NCI-H2196 treated with DMSO at 0.1 percent for 48 hours (cell line): ENCODE results near the gene WNT6.

Source experiments
- DNase-seq: peaks from one replicate; lab custom pipeline; 2025; ENCODE audit not compliant: unreplicated experiment; lab: John Stamatoyannopoulos, UW

Gene WNT6

DNA sequence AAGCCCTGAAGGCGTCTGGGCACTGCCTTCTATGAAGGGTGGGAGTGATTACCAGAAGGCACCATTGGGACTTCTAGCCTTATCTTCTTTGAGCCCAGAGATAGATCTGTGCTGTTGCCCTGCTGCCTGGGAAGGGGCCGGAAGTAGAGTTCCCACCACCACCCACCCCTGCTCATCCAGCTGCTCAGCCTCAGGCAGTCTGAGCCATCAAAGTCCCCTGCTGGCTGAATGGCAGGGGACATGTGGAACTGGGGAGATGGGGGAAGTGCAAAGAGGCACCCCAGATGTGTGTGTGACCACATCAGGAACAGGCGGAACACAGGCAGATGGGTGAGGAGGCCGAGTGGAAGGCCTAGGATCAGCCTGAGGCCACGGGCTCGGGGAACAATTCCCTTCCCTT lies 17.7 kb downstream of the WNT6 start:
- DNase-seq: no peak

DNA sequence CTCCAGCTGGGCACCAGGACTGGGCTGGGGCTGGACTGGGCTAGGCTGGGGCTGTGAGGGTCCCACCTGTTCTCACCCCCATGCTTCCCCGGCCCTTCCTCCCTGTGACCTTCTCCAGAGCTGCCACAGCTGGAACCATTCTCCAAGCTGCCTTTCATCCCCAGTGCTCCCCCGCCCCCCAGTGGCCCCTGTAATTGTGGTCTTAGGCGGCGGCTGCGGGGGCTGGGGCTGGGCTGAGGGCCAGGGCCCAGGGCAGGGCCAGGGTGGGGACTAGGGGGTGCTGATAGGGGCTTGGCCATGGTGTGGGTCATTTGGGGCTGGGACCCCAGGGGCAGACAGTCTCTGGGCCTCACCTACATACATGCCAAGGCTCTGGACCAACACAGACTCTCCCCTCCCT lies 18.3 kb downstream of the WNT6 start:
- DNase-seq: no peak

DNA sequence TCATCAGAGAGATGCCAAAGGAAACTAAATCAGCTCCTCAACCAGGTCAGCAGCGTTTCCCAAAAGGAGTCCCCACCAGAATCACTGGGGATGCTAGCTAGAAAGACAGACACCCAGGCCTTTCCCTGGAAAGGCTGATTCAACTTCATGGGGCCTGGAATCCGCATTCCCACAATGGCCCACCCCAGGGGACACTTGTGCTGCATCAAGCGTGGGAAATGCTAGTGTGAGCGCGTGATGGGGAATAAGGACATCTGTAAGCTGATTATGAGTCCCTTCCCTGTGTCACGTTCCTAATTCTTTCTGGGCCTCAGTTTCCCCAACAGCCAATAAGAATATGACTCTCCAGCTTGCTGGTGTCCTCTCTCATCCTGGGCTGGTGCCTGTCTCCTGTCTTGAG lies 18.9 kb downstream of the WNT6 start:
- no peak for DNase-seq

DNA sequence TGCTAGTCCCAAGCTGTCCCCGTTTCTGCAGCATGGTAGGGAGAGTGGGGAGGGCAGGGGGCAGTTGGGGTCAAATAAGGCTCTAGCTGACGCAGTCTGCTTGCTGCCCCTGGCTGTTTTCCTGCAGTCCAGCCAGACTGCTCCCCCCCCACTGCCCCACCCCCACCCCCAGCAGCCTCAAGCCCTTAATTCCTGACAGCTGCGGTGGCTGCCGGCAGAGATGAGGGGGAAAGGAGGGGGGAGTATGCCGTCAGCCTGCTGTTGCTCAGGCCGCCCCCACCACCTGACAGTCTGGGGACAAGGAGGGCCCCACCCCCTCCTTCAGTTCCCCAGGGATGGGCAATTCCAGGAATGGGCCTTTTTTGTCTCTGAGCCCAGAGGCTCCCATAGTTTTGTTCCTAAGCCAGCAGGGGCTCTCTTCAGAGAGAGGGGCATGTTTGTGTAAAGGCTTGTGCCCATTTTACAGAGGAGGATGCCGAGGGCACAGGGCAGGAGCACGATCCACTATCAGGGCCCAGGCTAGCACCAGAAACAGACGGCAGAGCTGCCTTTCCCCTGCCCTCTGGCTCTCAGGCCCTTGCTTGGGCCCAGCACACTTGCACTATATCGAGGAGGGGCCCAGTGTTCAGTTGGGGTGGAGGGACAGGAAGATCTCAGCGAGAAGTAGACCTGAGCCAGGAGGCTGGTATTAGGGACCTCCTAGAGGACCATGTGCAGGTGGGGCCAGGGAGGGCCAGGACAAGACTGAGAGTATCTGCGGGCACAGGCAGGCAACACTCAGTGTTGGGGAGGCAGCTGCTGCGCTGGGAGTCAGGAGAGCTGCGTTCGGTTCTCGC lies 19.5 kb downstream of the WNT6 start:
- no peak for DNase-seq

DNA sequence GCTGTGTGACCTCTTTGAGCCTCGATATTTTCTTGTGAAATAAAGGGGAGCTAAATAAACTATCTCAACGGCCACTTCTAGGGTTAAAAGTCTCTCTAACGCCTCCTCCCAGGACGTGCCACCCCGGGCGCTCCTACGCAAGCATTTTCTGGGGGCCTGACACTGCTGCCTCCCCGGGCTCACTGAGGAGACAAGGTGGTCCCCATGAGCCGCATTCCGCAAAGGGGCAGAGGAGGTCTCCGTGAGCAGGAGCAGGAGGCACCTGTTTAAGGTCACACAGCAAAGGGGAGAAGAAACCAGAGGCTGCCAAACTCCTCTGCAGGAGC lies 20.1 kb downstream of the WNT6 start:
- no peak for DNase-seq

DNA sequence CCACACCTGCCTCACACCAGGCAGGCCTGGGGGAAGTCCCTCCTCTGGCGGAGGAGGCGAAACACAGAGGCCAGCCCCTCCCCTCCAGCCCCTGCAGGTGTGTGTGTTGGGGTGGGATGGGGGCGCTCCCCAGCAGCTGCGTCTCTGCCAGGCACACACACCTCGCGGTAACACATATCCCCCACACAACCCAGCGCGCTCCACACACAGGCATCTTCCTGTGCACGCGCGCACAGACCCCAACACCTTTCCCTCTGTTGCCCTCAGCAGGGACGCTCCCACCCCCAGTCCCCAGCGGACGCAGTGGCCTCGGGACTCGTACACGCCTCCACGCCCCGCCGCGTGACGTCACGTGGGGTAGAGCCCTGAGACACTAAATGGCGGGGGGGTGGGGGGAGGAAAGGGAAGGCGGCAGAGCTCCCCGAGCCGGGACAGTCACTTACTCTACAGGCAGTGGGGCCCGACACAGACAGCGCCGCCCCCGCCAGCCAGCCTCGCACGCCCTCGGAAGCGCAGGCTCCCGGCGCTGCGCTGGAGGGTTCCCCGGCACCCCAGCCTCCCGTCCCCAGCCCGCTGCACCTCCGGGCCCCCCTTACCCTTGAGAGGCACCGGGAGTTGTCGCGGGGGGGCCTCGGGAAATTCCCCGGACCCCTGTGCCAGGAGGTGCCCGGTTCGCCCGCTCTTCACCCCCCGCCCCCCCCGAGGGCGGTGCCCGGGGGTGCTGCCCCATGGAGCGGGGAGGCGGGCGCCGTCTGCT lies 20.7 kb downstream of the WNT6 start, which contains the start of gene WNT10A:
Gene WNT10A (plus strand): TSS at position 751 of the 757 bp plus-strand sequence. CDS start 144 bp downstream, outside the sequence.
- DNase-seq: peak; percentile 52

DNA sequence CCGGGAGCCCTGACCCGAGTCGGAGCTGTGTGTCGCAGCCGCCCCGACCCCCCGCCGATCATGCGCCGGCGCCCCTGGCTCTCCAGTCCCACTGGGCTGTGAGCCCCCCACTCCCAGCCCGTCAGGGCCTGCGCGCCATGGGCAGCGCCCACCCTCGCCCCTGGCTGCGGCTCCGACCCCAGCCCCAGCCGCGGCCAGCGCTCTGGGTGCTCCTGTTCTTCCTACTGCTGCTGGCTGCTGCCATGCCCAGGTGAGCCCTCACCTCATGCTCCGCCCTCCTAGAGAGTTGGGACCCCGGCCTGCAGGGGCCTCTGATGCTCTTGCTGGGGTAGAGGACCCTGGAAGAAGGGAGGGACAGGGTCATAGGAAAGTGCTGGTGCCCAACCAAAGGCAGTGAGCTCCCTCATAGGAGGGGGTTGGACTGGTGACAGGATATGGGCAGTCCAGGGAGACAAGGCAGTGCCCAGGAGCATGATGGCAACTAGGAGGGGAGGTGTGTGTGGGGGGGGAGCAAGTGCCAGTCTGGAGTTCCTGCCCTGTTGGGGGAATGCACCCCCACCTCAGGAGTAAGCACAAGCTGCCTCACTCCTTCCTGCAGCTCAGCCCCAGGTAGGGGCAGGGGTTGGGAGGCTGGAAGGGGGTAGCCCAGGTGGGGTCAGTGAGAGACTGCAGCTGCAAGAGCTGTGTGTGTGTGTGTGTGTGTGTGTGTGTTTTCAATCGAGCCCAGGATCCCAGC lies 21.4 kb downstream of the WNT6 start:
- no peak for DNase-seq

DNA sequence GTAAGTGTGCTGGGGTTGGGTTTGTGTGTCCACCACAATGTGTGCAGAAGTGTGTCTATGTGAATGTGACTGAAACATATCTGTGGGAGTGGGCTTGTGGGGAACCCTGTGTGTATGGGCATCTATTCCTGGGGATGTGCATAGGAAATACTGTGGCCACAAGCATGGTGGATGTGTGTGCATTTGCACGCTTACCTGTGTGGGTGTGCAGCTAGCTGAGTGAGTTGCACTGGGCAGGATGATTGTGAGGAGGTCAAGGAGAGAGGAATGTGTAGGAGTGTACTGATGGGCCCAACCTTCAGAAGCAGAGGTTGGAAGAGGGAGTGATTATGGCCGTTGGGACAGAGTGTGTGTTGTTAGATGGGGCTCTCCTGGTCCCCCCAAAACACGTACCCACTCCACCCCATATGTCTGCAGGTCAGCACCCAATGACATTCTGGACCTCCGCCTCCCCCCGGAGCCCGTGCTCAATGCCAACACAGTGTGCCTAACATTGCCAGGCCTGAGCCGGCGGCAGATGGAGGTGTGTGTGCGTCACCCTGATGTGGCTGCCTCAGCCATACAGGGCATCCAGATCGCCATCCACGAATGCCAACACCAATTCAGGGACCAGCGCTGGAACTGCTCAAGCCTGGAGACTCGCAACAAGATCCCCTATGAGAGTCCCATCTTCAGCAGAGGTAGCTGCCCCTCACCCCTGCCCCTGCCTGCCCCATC lies 22.3 kb downstream of the WNT6 start:
- no peak for DNase-seq

DNA sequence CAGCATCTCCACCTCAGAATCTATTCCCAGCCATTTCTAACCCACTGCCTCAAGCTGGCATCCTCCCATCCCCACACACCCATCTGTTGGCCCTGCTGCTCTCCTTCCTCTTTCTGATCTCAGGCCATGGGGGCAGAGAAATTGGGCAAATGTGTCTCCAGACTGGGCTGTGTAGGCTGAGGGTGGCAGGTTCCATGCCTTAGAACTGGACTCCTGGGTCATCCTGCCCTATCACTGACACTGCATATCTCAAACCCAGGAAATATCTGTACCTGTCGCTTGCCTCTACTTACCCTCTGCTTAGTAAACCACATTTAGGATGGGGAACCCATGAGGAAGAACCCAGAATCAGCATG lies 22.8 kb downstream of the WNT6 start:
- DNase-seq: no peak

DNA sequence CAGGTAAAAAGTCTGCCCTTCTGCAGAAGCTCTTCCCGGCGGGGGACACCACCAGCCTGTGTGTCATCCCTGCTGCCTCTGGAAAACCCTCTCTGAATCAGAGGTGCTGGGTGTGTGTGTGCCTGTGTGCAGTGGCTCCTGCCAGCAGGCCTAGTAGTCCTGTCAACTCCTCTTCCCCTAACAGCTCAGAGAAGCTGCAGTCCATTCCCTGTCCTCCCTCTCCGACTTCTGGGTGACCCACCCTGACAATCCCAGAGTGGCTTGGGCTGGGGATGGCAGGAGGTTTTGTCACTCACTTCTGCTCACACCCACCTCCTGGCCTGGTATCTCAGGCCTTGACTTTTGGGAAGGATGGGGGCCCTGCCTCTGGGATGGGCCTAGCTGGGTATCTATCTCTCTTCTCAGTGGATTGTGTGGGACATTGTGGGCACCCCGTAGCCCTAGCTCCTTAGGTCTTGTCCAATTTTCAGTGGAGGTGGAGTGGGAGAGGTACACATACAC lies 23.3 kb downstream of the WNT6 start:
- DNase-seq: no peak

DNA sequence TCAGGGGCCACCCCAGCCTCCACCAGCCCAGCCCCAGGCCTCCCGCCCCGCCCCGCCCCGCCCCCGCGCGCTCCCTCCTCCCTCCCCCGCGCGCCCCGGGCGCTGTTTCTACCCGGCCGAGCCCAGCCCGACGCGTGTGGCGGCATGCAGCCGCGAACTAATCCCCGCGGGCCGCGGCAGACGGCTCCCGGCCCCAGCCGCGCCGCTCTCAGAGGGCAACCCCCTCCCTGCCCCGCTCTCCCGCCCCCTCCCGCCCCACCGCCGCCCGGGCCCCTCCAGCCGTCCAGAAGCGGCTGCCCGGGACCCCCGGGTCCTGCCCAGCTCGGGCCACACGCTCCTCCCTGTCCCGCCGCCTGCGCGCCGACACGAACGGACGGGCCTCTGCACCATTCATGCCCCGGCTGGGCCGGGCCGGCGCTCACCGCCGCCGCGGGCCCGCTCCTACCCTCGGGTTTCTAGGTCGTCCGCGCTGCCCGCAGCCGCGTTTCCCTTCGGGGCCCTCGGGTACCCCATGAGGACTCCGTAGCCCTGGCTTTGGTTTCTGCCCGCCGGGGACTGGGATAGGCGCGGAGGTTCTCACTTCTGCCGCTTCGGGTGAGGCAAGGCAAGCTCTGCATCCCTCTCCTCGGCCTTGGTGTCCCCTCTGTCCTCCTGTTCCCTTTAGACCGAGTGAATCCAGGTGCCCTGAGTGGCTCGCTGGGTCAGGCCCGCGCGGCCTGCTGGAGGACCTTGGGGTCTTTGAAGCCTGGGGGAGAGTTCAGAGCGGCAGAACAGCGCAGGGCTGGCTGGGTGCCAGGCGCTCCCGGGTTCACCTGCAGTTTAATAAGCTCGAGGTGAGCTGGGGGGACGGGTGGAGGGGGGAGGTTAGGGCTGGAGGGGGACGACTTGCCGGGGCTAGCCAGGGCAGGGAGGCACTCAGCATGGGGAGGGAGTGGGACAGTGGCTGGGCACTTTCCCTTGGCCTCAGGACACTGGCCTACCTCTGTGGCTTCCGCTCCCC lies 24.2 kb downstream of the WNT6 start:
- no peak for DNase-seq

DNA sequence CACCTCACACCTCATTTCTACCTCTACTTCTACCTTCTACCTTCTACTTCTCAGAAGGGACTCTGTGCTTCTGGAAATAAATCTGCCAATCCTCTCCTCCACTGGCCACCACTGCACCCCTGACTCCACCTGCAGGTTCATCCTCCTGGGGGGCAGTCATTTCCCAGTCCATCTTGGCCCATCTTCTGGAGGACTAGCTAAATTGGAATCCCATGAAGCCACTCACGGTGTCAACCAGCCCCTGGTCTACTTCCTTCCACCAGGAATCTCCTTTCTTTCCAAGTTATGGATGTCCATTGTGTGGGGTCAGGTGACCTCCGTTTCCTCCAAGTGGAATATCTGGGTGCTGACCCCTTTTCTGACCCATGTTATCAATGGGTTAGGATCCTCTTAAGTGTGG lies 24.9 kb downstream of the WNT6 start:
- DNase-seq: no peak

DNA sequence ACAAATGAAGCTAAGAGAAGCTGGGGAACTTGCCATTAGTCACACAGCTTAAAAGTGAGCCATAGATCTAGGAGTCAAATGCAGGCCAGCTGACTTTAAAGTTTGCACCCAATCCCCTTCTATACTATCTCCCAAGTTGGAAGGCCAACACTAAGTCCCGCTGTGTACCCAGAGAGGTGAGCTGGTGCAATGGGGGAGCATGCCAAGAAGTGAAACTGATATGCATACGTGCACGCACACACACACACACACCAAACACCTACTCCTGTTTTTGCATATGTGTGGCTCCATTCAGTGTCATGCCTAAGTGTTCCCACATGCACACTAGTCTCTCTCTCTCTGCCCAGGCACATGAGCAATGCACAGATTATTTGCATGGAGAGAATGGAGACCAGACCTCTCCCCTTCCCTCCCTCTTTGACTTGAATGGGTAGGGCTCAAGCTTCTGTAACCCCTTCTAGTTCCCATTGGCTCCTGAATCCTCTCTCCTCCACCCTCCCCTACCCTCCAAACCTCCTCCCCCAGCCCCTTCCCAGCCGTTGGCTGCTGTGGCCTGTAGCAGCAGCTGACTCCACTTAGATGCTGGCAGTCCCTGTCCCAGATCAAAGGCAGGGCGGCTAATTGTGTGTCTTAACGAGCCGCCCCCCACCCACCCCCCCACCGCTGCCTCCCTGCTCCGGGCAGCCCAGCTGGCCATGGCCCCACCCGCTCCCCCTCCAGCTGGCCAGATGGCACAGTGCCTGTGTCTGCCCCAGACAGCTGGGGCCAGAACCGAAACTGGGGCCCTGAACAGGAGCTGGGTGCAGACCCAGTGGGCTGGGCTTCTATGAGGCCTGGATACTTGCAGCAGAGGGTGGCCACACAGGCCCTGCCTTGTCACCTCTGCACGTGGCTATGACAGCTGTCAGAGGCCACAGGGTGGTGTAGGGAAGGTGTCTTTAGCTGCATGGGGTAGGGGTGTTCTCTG lies 26.7 kb downstream of the WNT6 start:
- peak; percentile 74 for DNase-seq

DNA sequence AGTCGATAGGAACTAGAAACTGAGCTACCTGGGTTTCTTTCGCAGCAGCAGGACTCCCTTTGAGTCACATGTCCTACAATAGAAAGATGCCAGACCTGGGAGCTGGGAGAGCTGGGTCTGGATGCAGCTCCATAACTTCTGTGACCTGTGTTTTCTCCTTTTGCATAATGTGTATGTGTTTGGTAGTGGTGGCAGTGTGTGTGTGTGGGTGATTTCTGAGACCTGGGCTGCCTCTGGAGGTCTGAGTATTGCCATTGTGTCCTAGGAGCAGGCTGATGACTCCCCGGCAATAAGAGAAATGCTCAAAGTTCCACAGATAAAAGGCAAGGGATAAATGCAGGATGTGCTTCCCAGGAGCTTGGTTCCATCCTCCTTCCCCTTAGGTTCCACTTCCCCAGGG lies 27.5 kb downstream of the WNT6 start:
- DNase-seq: no peak

DNA sequence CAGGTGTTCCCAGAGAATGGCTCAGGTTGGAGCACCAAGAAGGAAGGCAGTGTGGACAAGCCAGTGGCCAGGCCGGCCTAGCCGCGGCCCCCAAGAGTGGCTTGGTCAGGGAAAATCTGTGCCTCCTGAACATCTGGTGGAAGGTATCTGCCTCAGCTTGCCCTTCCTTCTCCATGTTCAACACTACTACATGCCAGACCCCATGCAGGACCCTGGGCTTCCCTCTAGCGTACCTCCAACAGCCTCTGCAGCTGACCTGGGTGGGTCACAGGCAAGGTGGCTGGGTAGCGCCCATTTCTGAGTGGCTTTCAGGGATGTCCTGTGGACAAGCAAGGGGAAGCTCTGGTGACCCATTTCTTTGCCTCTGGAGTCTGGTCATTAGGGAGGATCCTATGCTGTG lies 28.7 kb downstream of the WNT6 start:
- no peak for DNase-seq

DNA sequence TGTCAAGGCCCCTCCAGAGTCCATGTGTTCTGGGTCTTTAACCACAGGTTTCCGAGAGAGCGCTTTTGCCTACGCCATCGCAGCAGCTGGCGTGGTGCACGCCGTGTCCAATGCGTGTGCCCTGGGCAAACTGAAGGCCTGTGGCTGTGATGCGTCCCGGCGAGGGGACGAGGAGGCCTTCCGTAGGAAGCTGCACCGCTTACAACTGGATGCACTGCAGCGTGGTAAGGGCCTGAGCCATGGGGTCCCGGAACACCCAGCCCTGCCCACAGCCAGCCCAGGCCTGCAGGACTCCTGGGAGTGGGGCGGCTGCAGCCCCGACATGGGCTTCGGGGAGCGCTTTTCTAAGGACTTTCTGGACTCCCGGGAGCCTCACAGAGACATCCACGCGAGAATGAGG lies 30.3 kb downstream of the WNT6 start:
- no peak for DNase-seq

DNA sequence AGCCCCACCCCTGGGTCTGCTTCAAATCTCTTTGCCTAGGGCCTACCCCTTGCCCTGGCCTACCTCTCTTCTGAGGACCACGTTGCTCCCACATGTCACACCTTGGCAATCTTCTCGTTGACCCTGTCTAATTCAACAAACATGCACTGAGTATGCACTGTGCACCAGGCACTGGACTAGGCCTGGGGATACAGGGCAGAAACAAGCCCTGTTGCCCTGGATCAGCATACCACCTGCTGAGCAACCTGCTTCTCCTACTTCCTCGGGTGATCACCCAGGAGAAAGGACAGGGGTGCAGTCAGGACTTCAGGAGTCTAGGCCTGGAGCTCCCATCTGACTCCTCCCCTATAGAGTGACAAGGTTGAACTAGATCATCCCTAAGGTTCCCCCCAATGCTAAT lies 30.8 kb downstream of the WNT6 start:
- no peak for DNase-seq

DNA sequence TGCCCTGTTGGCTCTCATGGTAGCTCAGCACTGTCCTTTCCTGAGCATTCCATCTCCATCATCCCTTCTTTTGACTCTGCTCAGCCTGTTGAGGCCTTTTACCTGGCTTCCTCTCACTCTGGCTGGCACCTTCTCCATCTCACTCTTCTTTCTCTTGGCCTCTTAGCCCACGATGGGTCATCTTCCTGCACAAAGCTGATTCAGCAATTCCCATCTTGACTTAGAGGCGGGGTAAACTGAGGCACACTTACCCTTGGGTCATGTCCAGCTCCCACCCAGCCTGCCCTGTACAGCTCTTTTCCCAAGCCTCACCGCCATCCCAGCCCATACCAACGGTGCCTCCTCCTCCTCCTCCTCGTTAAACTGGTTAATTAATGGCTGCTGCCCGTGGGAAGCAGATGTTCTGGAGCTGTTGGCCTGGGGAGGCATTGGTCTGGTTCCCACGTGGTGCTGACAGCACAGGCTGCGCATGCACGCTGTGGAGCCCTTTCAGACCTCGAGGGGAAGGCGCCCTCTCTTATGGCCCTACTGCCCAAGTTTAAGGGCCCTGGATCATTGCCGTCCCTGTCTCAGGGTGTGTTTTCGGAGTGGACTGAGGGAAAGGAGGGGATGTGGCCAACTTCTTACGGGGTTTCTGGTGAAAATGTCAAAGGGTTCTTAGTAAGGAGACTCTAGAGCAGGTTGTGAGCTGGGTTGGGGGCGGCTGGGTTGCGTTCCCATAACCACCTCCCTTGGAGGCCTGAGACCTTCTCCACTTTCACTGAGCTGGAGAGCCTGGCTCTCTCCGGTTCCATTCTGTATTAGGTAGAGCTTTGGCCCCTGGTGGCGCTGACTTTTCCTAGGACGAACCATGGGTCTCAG lies 31.9 kb downstream of the WNT6 start:
- no peak for DNase-seq
